ENCODE measurements around the gene SLC28A3.

DNA sequence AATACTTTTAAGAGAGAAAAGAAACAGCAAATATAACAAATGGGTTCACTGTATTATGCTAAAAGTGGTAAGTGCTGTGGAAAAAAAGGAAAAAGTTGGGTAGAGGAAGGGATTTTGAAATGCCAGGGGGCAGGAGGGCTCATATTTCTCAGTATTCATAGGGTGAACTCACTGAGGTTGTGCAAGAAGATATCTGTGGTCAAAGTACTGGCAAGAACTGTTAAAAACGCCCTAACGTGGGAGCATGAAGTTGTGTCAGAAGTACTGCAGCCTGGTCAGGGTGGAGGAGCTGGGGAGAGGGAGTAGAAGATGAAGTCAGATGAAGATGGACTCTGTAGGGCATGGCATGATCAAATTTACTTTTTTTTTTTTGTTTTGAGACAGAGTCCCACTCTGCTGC is 31.2 kb upstream of the SLC28A3 start:
- no peak for TF ChIP-seq POLR2A (IDR thresholded peaks at IDR 0.05)
- TF ChIP-seq, protein P1, sequence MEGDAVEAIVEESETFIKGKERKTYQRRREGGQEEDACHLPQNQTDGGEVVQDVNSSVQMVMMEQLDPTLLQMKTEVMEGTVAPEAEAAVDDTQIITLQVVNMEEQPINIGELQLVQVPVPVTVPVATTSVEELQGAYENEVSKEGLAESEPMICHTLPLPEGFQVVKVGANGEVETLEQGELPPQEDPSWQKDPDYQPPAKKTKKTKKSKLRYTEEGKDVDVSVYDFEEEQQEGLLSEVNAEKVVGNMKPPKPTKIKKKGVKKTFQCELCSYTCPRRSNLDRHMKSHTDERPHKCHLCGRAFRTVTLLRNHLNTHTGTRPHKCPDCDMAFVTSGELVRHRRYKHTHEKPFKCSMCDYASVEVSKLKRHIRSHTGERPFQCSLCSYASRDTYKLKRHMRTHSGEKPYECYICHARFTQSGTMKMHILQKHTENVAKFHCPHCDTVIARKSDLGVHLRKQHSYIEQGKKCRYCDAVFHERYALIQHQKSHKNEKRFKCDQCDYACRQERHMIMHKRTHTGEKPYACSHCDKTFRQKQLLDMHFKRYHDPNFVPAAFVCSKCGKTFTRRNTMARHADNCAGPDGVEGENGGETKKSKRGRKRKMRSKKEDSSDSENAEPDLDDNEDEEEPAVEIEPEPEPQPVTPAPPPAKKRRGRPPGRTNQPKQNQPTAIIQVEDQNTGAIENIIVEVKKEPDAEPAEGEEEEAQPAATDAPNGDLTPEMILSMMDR (IDR thresholded peaks at IDR 0.05): no peak

Data from thyroid gland (tissue), 4 donors.